Breast epithelium (tissue), 3 donors: ENCODE measurements around the gene SGPP1.

Experiments
- POLR2A ChIP-seq: fragments of 450-650 bp; IDR thresholded peaks from one replicate; pipeline ENCODE4 v1.6.1; 2016; ENCODE audit warnings: antibody characterized with exemption, mild to moderate bottlenecking, moderate library complexity
- POLR2AphosphoS5 ChIP-seq, 3 donors: sonication (generic); formaldehyde crosslinking; IDR thresholded peaks; one replicate each; pipeline ENCODE4 v1.6.1; 2017; ENCODE audit warnings: antibody characterized with exemption in 3 of 3
- TF ChIP-seq, protein P1 (sequence below), 3 donors: fragments of 450-650 bp; IDR thresholded peaks; one replicate each; pipeline ENCODE4 v1.5.1; 2016 to 2017; ENCODE audit warnings: antibody characterized with exemption in 3 of 3, mild to moderate bottlenecking in 3 of 3, moderate library complexity in 3 of 3

- TF ChIP-seq, protein P1, sequence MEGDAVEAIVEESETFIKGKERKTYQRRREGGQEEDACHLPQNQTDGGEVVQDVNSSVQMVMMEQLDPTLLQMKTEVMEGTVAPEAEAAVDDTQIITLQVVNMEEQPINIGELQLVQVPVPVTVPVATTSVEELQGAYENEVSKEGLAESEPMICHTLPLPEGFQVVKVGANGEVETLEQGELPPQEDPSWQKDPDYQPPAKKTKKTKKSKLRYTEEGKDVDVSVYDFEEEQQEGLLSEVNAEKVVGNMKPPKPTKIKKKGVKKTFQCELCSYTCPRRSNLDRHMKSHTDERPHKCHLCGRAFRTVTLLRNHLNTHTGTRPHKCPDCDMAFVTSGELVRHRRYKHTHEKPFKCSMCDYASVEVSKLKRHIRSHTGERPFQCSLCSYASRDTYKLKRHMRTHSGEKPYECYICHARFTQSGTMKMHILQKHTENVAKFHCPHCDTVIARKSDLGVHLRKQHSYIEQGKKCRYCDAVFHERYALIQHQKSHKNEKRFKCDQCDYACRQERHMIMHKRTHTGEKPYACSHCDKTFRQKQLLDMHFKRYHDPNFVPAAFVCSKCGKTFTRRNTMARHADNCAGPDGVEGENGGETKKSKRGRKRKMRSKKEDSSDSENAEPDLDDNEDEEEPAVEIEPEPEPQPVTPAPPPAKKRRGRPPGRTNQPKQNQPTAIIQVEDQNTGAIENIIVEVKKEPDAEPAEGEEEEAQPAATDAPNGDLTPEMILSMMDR (IDR thresholded peaks at IDR 0.05), result no peak
- TF ChIP-seq POLR2AphosphoS5 (IDR thresholded peaks at IDR 0.05) (no peak), POLR2A (no peak)
These were observed 83.1 kb downstream of the SGPP1 start for GRCh38 chr14:63644741-63645140.
